Amniotic stem cell (primary cell): Measurements from ENCODE around the gene VENTX.

Experiments used
- DNase-seq: peaks from one replicate; lab custom pipeline; 2025; lab: John Stamatoyannopoulos, UW

Gene VENTX

GRCh38 chr10:133235265-133235855, 2.3 kb upstream of the VENTX start:
- no peak for DNase-seq

GRCh38 chr10:133235932-133236331, 1.7 kb upstream of the VENTX start:
- DNase-seq, result no peak

- no peak for DNase-seq
Observed at GRCh38 chr10:133236401-133237240, 1.0 kb upstream of the VENTX start.

- no peak for DNase-seq
Observed at GRCh38 chr10:133237241-133237587, 441 bp upstream of the VENTX start.

GRCh38 chr10:133238466-133238804, 780 bp downstream of the VENTX start:
- no peak for DNase-seq

- no peak for DNase-seq
Observed at GRCh38 chr10:133239990-133240389, 2.3 kb downstream of the VENTX start.

GRCh38 chr10:133241501-133242205, 4.0 kb downstream of the VENTX start:
- no peak for DNase-seq

GRCh38 chr10:133242611-133243356, 5.1 kb downstream of the VENTX start:
- DNase-seq, result no peak

GRCh38 chr10:133243593-133243992, 5.9 kb downstream of the VENTX start:
- DNase-seq, result no peak

- DNase-seq, result no peak
Observed at GRCh38 chr10:133245439-133246235, 8.0 kb downstream of the VENTX start.

GRCh38 chr10:133246236-133246626, 8.6 kb downstream of the VENTX start:
- no peak for DNase-seq

GRCh38 chr10:133247681-133248333, 10.2 kb downstream of the VENTX start:
- DNase-seq, result no peak

GRCh38 chr10:133248334-133248715, 10.7 kb downstream of the VENTX start:
- no peak for DNase-seq

GRCh38 chr10:133249094-133249780, 11.6 kb downstream of the VENTX start:
- no peak for DNase-seq

GRCh38 chr10:133249975-133250754, 12.5 kb downstream of the VENTX start:
- no peak for DNase-seq

- no peak for DNase-seq
Observed at GRCh38 chr10:133251388-133252222, 13.9 kb downstream of the VENTX start.

- no peak for DNase-seq
Observed at GRCh38 chr10:133252223-133252552, 14.5 kb downstream of the VENTX start.

GRCh38 chr10:133253361-133253955, 15.8 kb downstream of the VENTX start:
- no peak for DNase-seq
